Measurements from ENCODE around the gene PUS10.
"Not testable (repeated sequence)": the region's sequence is repeated elsewhere in the genome, so short reads cannot be mapped to it uniquely, and the experiment has no call there.

Gene PUS10

DNA sequence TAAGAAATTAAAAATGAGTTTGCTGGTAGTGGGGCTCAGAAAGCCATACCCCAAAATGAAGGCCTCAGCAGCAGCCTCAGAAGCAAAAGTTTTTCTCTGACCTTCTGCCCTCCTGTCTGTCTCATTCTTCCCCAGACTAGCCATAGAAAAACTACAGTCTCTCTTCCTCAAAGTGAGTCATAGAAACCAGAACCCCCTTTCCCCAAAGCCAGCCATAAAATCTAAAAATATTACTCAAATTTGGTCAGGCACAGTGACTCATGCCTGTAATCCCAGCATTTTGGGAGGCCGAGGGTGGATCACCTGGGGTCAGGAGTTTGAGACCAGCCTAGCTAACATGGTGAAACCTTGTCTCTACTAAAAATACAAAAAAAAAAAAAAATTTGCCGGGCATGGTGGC is 5.8 kb downstream of the PUS10 start:
- not testable (repeated sequence) for DNase-seq (ENCODE audit: low read depth in 2 of 2)

DNA sequence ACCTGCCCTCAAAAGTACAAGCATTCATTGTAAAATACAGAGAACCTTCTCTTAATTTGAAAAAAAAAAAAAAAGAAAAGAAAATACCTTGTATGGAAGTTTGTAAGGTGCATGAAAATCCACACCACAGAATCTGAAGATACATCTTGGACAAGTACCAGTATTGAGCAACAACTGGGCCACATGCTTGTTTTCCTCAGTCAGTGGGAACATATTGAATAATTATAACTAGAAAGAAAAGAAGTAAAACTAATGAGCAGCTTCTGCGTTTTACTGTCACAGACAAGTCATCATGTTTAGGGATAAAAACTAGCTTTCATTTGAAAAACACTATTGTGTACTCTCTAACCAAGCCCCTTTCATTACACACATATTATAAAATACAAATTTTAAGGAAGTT is 6.4 kb downstream of the PUS10 start:
- DNase-seq (ENCODE audit: low read depth in 2 of 2), result no peak

DNA sequence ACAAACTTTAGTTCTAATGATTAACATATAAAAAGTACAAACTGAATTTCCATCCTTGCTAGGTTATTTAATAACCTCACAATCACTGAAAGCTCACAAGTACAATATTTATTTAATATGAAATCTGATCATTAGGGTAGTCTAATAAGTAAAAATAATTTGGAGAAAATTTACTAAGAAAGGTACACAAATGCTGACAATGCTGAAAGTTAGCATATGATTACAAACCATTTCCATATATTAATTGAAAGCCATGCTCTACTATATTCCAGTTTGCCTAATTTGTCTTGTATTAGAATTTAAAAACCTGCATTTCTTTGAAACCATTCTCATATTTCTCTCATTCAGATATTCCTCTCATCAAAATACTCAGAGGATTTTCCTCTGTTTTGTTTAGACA is 8.7 kb downstream of the PUS10 start:
- no peak for DNase-seq (ENCODE audit: low read depth in 2 of 2)

DNA sequence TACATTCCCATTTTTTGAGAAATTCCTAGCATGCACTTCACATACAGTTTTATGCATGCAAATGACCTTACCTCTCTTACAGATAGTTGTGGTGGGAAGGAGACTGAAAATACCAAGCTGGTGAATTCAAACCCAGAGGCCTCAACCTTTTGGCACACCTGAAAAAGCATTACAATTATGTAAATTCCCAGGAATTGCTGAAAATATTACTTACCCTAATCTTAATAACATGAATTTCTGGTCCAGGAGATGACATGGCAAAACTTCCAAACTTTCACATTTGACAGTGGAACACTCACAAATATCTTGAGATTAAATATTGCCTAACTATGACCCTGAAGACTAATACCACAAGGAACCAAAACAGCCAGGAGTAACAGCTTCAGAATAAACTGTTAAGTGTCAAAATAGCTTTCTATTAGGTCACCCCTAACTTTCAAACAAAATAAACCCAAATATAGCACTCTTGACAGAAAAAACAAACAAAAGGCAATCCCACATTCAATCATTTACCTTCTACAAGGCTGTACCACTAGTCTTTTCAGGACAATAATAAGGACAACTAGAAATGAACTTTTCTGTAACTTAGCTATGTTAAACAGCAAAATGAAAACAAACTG is 11.5 kb downstream of the PUS10 start:
- no peak for DNase-seq (ENCODE audit: low read depth in 2 of 2)

DNA sequence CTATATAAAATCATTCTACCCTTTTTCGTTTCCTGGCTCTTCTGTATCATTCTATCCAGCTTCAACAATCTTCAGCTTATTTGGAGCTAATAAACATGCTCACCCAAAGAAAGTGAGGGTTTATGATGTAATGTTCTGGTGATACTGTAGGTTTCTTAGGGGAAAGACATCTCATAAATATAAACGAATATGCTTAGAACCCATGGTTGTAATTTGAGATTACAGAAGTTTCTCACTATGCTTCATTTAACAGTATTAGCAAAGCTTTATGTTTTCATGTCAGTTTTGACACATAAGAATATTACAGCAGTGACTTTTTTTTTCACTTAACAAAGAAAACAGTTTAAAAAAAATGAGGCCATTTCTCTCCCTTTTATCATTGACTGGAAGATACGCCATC is 12.3 kb downstream of the PUS10 start:
- DNase-seq (ENCODE audit: low read depth in 2 of 2), result no peak

GRCh38 chr2:60998628-60999545 is 19.2 kb downstream of the PUS10 start:
- DNase-seq (ENCODE audit: low read depth in 2 of 2), result no peak

DNA sequence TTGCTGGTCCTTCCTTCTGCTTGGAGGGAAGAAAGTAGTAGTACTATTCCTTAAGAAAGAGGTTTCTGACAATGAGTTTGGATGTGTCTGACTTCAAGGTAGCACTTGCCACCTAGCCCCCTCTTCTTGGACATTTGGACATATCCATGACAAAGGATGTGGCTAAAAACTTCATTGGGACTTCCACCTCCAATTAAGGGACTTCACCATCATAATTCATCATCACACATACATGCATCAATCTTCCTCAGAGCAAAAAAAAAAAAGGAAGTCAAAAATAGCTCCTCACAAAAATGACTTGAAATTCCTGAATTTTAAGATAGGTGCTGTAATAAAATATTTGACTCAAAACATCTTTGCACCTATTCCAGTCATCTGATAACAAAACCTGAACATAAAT is 23.9 kb downstream of the PUS10 start:
- no peak for DNase-seq (ENCODE audit: low read depth in 2 of 2)

DNA sequence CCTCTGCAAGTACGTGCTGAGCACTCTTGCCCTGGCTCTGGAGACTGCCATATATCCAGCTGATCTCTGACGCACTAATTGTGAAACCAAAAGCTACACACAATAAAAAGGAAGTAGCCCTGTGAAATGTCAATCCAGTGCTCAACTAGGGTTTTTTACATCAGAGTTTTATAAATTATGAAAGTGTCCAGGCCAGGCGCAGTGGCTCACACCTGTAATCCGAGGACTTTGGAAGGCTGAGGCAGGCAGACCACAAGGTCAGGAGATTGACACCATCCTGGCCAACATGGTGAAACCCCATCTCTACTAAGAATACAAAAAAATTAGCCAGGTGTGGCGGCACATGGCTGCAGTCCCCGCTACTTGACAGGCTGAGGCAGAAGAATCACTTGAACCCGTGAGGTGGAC is 25.1 kb downstream of the PUS10 start:
- DNase-seq (ENCODE audit: low read depth in 2 of 2), result no peak

DNA sequence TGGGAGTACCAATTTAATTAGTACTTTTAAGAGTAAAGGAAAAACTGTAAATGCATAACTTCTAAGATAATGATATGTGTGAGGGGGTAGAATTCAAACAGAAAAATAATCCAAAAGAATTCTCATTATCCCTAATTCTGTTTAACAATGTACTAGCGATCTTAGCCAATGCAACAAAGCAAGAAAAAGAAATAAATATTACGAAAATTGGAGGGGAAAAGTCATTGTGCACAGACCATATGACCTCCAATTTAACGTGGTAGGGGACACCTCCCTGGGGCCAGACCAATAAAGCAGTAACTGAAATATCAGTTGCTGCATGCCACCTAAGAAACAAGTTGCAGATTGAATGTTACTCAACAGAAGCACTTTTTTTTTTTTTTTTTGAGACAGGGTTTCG is 26.4 kb downstream of the PUS10 start:
- DNase-seq (ENCODE audit: low read depth in 2 of 2), result no peak

DNA sequence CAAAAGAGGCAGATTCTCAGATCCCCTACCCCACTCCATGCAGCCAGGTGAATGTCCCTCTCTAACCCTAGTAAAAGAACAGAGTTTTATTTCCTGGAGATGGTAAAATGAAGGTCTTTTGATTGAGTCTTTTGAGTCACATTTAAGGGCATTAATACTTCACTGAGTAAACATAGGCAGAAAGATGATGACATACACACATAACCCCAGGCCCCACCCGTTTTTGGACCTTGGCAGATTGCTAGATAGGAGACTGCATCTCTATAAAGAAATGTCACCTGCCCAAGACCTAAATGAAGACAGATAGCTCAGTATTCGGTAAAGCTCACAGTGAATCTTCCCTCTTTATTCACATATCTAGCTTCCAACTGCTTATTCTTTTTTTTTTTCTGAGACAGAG is 28.8 kb downstream of the PUS10 start:
- DNase-seq (ENCODE audit: low read depth in 2 of 2), result no peak

DNA sequence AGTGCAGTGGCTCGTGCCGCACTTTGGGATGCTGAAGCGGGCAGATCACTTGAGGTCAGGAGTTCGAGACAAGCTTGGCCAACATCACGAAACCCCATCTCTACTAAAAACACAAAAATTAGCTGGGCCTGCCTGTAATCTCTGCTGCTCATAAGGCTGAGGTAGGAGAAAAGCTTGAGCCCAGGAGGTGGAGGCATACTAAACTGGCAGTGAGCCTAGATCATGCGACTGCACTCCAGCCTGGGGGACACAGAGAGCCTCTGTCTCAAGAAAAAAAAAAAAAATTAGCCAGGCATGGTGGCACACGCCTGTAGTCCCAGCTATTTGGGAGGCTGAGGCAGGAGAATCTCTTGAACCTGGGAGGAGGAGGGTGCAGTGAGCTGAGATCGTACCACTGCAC is 30.4 kb downstream of the PUS10 start:
- DNase-seq (ENCODE audit: low read depth in 2 of 2), result not testable (repeated sequence)

- DNase-seq (ENCODE audit: low read depth in 2 of 2), result no peak
Measured at GRCh38 chr2:60987041-60987440, 31.0 kb downstream of the PUS10 start.

DNA sequence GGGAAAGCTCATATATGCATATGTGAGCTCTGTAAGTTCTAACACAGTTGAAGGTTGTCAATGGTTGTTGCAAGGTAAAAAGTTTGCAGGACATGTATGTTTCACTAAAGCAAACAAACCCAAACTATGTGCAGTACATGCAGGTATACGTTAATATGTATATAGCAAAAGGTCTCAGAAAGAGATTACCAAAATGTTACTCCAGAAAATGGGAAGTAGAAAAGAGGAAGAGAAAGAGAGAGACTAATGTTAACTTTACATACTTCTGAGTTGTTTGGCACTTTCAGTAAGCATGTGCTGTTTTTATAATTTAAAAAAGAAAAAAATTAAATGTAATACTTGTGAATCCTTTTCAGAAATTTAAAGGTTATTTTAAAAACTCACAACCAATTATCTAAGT is 33.3 kb downstream of the PUS10 start:
- no peak for DNase-seq (ENCODE audit: low read depth in 2 of 2)

GRCh38 chr2:60982066-60982465 is 36.0 kb downstream of the PUS10 start:
- DNase-seq (ENCODE audit: low read depth in 2 of 2), result not testable (repeated sequence)

DNA sequence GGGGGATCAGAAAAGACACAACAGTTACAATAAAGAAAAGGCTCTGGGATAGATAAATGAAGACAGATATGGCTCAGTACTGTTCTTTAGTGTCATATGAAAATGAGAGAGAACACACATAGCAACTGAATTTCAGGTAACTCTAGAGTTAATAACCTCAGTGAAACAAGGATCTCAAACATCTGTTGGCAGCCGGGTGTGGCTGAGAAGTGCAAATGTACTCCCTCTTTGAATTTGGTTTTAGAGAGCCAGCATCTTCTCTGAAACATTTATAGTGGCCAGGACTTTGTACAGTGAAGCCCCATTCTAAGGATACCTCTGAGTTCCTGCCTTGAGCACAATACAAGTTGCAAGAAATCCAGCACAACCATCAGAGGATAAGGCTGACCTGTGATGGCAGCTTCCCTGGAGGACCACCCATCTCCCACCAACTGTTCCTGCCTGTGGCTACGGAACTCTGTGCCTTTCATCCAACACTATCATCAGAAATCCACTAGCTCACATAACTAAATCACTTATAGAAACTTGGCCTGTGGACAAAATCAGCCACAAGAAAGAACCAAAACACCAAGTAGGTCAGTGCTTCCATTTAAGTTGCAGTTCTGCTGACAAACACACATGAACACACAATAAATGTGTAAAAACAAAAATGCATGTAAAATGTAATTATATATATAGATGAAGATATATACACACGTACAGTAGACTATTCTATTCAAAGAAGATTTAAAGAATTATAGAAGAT is 37.8 kb downstream of the PUS10 start:
- no peak for DNase-seq (ENCODE audit: low read depth in 2 of 2)

DNA sequence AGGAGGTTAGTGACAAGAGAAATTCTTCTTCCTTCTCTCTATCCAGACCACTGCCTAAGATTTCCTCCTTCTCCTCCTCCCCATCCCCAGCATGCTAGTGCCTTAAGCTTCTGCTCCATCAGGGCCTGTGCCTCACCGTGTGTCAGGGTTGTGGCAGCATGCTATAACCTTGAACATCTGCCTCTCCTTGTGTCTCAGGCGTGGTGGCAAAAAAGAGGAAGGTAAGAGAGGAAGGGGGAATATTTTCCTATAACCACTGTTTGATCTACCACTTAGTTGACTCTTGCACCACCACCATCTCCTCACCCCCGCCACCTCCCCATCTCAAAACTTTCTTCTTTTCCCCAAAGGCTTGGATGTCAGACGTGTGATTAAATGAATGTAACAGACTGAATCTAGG is 38.8 kb downstream of the PUS10 start:
- no peak for DNase-seq (ENCODE audit: low read depth in 2 of 2)

- no peak for DNase-seq (ENCODE audit: low read depth in 2 of 2)
Measured at GRCh38 chr2:60977562-60977895, 40.5 kb downstream of the PUS10 start.

DNA sequence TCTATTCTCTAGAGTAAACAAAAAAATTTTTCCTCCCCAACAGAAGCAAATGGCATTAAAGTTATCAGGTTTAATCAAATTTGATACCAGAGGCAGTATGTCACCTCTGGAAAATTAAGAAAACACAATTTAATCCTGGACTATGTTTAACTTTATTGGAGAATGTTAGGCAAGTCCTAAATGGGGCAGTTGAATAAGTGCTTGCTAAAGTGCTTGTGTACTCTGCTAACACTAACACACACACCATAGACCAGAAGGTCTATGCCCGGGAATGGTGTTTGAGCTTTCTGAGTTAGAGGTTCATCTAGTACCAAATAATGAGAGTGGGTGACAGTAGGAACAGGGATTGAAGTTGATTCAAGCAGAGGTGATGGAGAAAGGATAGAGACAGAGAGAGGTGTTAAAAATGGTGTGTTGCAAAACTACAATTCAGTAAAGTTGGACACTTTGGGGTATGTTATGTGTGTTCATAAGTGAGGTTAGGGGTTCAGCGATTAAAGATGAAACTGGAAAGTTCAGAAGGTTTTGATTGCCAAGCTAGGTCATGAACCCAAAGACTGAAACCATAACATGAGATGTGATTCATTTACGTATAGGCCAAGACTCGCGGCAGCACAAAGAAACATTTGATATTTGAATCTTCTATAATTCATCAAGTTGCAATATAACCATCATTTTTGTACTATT is 41.0 kb downstream of the PUS10 start:
- DNase-seq (ENCODE audit: low read depth in 2 of 2), result no peak

DNA sequence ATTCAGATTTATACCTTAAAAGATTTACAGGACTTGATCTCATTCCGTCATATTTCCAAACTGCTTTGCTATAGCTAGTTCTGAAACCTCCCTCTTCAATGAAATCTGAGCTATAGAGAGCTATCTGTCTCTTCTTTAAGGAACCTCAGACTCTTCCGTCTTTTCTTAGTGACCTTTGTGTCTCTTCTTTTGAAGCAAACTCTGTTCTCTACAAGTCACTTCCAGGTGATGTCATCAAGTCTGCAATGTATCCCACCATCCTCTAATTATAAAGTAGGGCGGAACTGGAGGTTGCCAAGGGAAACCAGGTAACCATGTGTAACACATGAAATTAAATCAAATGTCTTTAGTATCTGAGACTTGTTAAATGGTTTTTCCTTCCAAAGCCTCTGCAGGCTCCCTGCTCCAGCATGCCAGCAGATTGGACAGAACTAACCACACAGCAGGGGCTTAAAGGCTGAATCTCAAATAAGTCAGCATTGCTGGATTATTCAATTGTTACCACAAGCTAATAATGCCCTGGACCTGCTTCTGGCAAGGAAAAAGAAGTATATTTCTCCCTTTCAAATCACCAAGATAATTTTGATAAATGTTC is 41.7 kb downstream of the PUS10 start:
- no peak for DNase-seq (ENCODE audit: low read depth in 2 of 2)

- no peak for DNase-seq (ENCODE audit: low read depth in 2 of 2)
Measured at GRCh38 chr2:60974652-60975051, 43.4 kb downstream of the PUS10 start.

DNA sequence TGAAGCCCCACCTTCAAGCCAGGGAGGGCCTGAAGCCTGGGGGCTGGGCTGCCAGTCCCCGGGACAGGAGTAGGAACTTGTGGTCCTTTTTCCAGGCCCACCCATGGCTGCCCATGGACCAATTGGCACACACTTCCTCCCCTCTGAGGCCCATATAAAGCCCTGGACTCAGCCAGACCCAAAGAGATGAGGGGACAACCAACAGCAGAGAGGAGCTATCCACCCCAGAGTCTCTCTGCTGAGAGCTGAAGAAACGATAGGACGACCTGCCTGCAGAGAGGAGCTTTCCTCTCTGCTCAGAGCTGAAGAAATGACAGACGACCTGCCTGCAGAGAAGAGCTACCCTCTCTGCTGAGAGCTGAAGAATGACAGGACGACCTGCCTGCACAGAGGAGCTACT is 44.4 kb downstream of the PUS10 start:
- no peak for DNase-seq (ENCODE audit: low read depth in 2 of 2)
